Endothelial cell of umbilical vein (primary cell): ENCODE results near the gene RTN4RL1. TPM values are rescaled to one million over a fixed set of nuclear protein-coding genes. Genes with fewer than 3 reads are reported as not detected.

Source experiments
- BruUV-seq: library from RNA; stranded (reverse); fragments of 400-500 nt; replicated peaks from 2 replicates; lab custom pipeline; 2021; lab: Mats Ljungman, UMichigan
- CTCF ChIA-PET: fragments of 300-600, 350-600 bp; sonication (Branson Sonifier 250); formaldehyde crosslinking; loops from one replicate; lab custom pipeline; 2021; ENCODE audit warnings: antibody characterized with exemption, inconsistent platforms; lab: Charles Lee
- POLR2A ChIA-PET: fragments of 300-600, 350-600 bp; sonication (Branson Sonifier 250); formaldehyde crosslinking; loops from one replicate; lab custom pipeline; 2021; ENCODE audit warnings: antibody characterized with exemption, inconsistent platforms; lab: Charles Lee
- DNase-seq: peaks from one replicate; pipeline ENCODE4 v3.0.0-alpha.2; 2011; ENCODE audit warnings: low read depth, low spot score
- FAIRE-seq: peaks from 2 replicates; lab custom pipeline; 2011; peaks lifted over from hg19 to GRCh38; lab: Jason Lieb, UNC
- H2AFZ ChIP-seq: 2 replicates; pipeline ENCODE4 v1.6.0; 2012; ENCODE audit warnings: low read depth, low read length, control low read depth, inconsistent platforms
- H3K27ac ChIP-seq: 2 replicates; pipeline ENCODE4 v1.5.1; 2011; ENCODE audit warnings: low read depth, mild to moderate bottlenecking, control low read depth, low read length, moderate library complexity; ENCODE audit not compliant: insufficient read depth
- H3K27me3 ChIP-seq, 2 experiments: 2 replicates each; pipeline versions ENCODE4 v1.6.0 to v1.6.1; 2011; ENCODE audit warnings: low read length in 2 of 2, mixed read lengths in 1 of 2; ENCODE audit not compliant: control insufficient read depth in 2 of 2, insufficient read depth in 2 of 2
- H3K36me3 ChIP-seq, 2 experiments: 2 replicates in 1 of 2; 3 replicates in 1 of 2; pipeline ENCODE4 v1.5.1; 2011; ENCODE audit warnings: low read length in 2 of 2, mild to moderate bottlenecking in 1 of 2, moderate library complexity in 1 of 2; ENCODE audit not compliant: control insufficient read depth in 2 of 2, insufficient read depth in 2 of 2; ENCODE audit errors: extremely low read depth in 1 of 2
- H3K4me1 ChIP-seq: 3 replicates; pipeline ENCODE4 v1.5.1; 2011; ENCODE audit warnings: mild to moderate bottlenecking, low read length; ENCODE audit not compliant: control insufficient read depth, insufficient read depth; ENCODE audit errors: extremely low read depth
- H3K4me2 ChIP-seq: 2 replicates; pipeline ENCODE4 v1.6.1; 2011; ENCODE audit warnings: low read length, control low read depth, mixed read lengths; ENCODE audit not compliant: insufficient read depth
- H3K4me3 ChIP-seq, 3 experiments: fragments of 200-600 bp in 1 of 3; sonication (generic), shearing (Covaris generic) in 1 of 3; replicated peaks in 1 of 3; 2 replicates each; pipeline ENCODE4 v1.5.1; 2011 to 2016; ENCODE audit warnings: control low read depth in 3 of 3, low read length in 3 of 3, mild to moderate bottlenecking in 2 of 3, inconsistent platforms in 1 of 3, low read depth in 1 of 3, moderate library complexity in 1 of 3; ENCODE audit not compliant: insufficient read depth in 1 of 3
- H3K79me2 ChIP-seq: 2 replicates; pipeline ENCODE4 v1.6.0; 2012; ENCODE audit warnings: low read length, inconsistent platforms; ENCODE audit not compliant: control insufficient read depth, insufficient read depth
- H3K9ac ChIP-seq: replicated peaks from 2 replicates; pipeline ENCODE3; 2011; ENCODE audit warnings: low read length, control low read depth; ENCODE audit not compliant: insufficient read depth; ENCODE audit errors: extremely low read depth
- H3K9me1 ChIP-seq: replicated peaks from 3 replicates; pipeline ENCODE4 v1.6.0; 2011; ENCODE audit warnings: mild to moderate bottlenecking, low read length; ENCODE audit not compliant: control insufficient read depth, insufficient read depth; ENCODE audit errors: extremely low read depth
- H3K9me3 ChIP-seq: replicated peaks from 2 replicates; pipeline ENCODE4 v1.5.1; 2012; ENCODE audit warnings: low read length, inconsistent platforms; ENCODE audit not compliant: control insufficient read depth, insufficient read depth
- H4K20me1 ChIP-seq: replicated peaks from 2 replicates; pipeline ENCODE3; 2011; ENCODE audit warnings: mild to moderate bottlenecking, low read length; ENCODE audit not compliant: control insufficient read depth, insufficient read depth; ENCODE audit errors: extremely low read depth
- FOS ChIP-seq: IDR thresholded peaks from 2 replicates; pipeline ENCODE4 v1.6.1; 2011; ENCODE audit warnings: mild to moderate bottlenecking, low read length, moderate library complexity, borderline replicate concordance; ENCODE audit not compliant: insufficient read depth
- MYC ChIP-seq: IDR thresholded peaks from one replicate; pipeline ENCODE4 v1.6.1; 2011; ENCODE audit warnings: mild to moderate bottlenecking, low read depth, low read length
- POLR2A ChIP-seq: IDR thresholded peaks from 2 replicates; pipeline ENCODE4 v1.6.1; 2012; ENCODE audit warnings: low read depth, mild to moderate bottlenecking, control low read depth, low read length
- POLR2AphosphoS5 ChIP-seq: IDR thresholded peaks from 2 replicates; pipeline ENCODE4 v1.6.1; 2012; ENCODE audit warnings: low read depth, mild to moderate bottlenecking, control low read depth, low read length, moderate library complexity; ENCODE audit not compliant: insufficient read depth
- dilution Hi-C: fragments of 300-500 bp; cut with MboI; formaldehyde crosslinking; loops from one replicate; pipeline ENCODE4 v1.15.0; 2019; ENCODE audit warnings: low sequenced_read_pairs; ENCODE audit not compliant: extremely low pct_ligation_motif_present
- intact Hi-C: fragments of 100-400 bp; cut with micrococcal nuclease; formaldehyde crosslinking; loops from one replicate; pipeline ENCODE4 v1.10.0; 2022
- polyA plus RNA-seq, 4 experiments: library from polyadenylated mRNA; depleted of rRNA in 3 of 4; stranded (reverse) in 3 of 4; unstranded in 1 of 4; fragments of >200 nt; gene quantifications; 2 replicates each; pipeline versions ENCODE4 v1.2.1 to v1.2.3, GENCODE V29; 2011 to 2012; ENCODE audit warnings: missing spikeins in 1 of 4
- total RNA-seq: library from RNA; stranded (reverse); gene quantifications from 2 replicates; pipeline ENCODE4 v1.2.3, GENCODE V29; 2021
- TF ChIP-seq, protein P1 (sequence below), 2 donors: IDR thresholded peaks; 1 replicate in 1 of 2; 2 replicates in 1 of 2; pipeline ENCODE4 v1.5.1; 2011; ENCODE audit warnings: low read length in 2 of 2, mild to moderate bottlenecking in 2 of 2, moderate library complexity in 2 of 2, control low read depth in 1 of 2, inconsistent platforms in 1 of 2, low read depth in 1 of 2; ENCODE audit not compliant: insufficient read depth in 1 of 2; ENCODE audit errors: extremely low read depth in 1 of 2

The RTN4RL1 gene
- total and polyA plus RNA-seq, 2 donors (not counting 3 experiments of a cell fraction or from before 2014, with no cell fraction given) = 0.04 TPM; not detected in 1

DNA sequence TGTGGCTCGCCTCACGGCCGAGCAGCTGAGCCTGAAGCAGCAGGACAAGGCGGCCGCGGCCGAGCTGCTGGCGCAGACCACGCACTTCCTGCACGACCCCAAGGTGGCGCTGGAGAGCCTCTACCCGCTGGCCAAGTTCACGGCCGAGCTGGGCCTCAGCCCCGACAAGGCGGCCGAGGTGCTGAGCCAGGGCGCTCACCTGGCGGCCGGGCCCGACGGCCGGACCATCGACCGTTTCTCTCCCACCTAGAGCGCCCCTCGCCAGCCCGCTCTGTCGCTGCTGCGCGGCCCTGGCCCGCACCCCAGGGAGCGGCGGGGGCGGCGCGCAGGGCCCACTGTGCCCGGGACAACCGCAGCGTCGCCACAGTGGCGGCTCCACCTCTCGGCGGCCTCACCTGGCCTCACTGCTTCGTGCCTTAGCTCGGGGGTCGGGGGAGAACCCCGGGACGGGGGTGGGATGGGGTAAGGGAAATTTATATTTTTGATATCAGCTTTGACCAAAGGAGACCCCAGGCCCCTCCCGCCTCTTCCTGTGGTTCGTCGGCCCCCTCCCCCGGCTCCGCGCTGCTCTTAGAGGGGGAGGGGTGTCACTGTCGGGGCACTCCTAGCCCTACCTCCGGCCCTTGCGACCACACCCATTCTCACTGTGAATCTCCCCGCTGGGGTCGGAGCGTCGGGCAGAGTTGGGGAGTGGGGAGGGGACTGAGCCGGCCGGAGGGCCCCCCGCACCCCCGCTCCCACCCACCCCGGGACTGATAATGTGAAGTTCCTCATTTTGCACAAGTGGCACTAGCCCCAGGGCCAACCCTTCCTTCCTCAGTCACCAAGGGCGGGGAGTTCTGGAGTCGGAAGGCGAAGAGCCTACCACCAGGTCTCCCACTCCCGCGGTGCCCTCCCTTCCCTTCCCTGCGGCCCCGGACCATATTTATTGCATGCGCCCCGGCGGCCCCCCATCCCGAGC, 33.7 kb upstream of the RTN4RL1 start:
- Histone ChIP-seq H3K27ac (no peak overlapping the region), H3K9ac (no peak overlapping the region), H3K9me3 (no peaks in the 10 kb centered on the region), H4K20me1 (no peaks in the 10 kb centered on the region), H2AFZ (no peak overlapping the region), H3K79me2 (peaks cover 28% of the 10 kb centered on the region), H3K9me1 (no peaks in the 10 kb centered on the region), H3K4me1 (peaks cover 23% of the 10 kb centered on the region), H3K27me3 (no peaks in the 10 kb centered on the region), H3K36me3 (peaks cover 3 to 13% of the 10 kb centered on the region in 2 experiments), H3K4me3 (no peak overlapping the region), H3K4me2 (no peak overlapping the region)
- DNase-seq (no peak), FAIRE-seq (peak; percentile 38)
- no TSS peak for BruUV-seq
- TF ChIP-seq, protein P1, sequence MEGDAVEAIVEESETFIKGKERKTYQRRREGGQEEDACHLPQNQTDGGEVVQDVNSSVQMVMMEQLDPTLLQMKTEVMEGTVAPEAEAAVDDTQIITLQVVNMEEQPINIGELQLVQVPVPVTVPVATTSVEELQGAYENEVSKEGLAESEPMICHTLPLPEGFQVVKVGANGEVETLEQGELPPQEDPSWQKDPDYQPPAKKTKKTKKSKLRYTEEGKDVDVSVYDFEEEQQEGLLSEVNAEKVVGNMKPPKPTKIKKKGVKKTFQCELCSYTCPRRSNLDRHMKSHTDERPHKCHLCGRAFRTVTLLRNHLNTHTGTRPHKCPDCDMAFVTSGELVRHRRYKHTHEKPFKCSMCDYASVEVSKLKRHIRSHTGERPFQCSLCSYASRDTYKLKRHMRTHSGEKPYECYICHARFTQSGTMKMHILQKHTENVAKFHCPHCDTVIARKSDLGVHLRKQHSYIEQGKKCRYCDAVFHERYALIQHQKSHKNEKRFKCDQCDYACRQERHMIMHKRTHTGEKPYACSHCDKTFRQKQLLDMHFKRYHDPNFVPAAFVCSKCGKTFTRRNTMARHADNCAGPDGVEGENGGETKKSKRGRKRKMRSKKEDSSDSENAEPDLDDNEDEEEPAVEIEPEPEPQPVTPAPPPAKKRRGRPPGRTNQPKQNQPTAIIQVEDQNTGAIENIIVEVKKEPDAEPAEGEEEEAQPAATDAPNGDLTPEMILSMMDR (IDR thresholded peaks at IDR 0.05; ENCODE audit: extremely low read depth in 1 of 2, insufficient read depth in 1 of 2, low read depth in 1 of 2, low read length in 2 of 2) = peak; percentile 63 to 65
- TF ChIP-seq MYC (no peak), POLR2A (no peak), POLR2AphosphoS5 (no peak), FOS (no peak)
- ChIA-PET CTCF (interaction anchor here (0.7 to 17.2 kb wide), 12 partner anchors 8 to 222 kb away, joined by 3 to 455 read pairs (median 4); no protein-coding TSS in a partner anchor), POLR2A (interaction anchor here (1.4 kb wide), 1 partner anchor 9 kb away, joined by 3 read pairs; no protein-coding TSS in a partner anchor)
- dilution Hi-C loops = no loop called here
- intact Hi-C loops = no loop called here
